ENCODE data around the gene NLK.
A peak's percentile ranks its signal among the peaks of the same experiment; 100 is the strongest.

The NLK gene

GRCh38 chr17:28219771-28220170, 177.3 kb downstream of the NLK start:
- no peak for DNase-seq (ENCODE audit: low read depth)
- no peak overlapping the region for H3K4me3 ChIP-seq (ENCODE audit: low read depth, low read length)
- in situ Hi-C loops (cut with HindIII; ENCODE audit: low sequenced_read_pairs), result no loop called here
- TF ChIP-seq CTCF (IDR thresholded peaks at IDR 0.05; ENCODE audit: low read depth, low read length, missing control alignments), result no peak

GRCh38 chr17:28221751-28222414, 179.4 kb downstream of the NLK start:
- in situ Hi-C loops (cut with HindIII; ENCODE audit: low sequenced_read_pairs), result no loop called here
- no peak for DNase-seq (ENCODE audit: low read depth)
- H3K4me3 ChIP-seq (ENCODE audit: low read depth, low read length), result no peak overlapping the region
- no peak for TF ChIP-seq CTCF (IDR thresholded peaks at IDR 0.05; ENCODE audit: low read depth, low read length, missing control alignments)

GRCh38 chr17:28225271-28225670, 182.8 kb downstream of the NLK start:
- H3K4me3 ChIP-seq (ENCODE audit: low read depth, low read length), result no peak overlapping the region
- no peak for TF ChIP-seq CTCF (IDR thresholded peaks at IDR 0.05; ENCODE audit: low read depth, low read length, missing control alignments)
- in situ Hi-C loops (cut with HindIII; ENCODE audit: low sequenced_read_pairs), result no loop called here
- no peak for DNase-seq (ENCODE audit: low read depth)

- in situ Hi-C loops (cut with HindIII; ENCODE audit: low sequenced_read_pairs), result no loop called here
- no peak for TF ChIP-seq CTCF (IDR thresholded peaks at IDR 0.05; ENCODE audit: low read depth, low read length, missing control alignments)
- H3K4me3 ChIP-seq (ENCODE audit: low read depth, low read length), result no peak overlapping the region
- DNase-seq (ENCODE audit: low read depth), result no peak
Measured at GRCh38 chr17:28225867-28226266, 183.4 kb downstream of the NLK start.

- DNase-seq (ENCODE audit: low read depth), result no peak
- H3K4me3 ChIP-seq (ENCODE audit: low read depth, low read length), result peak overlapping the region; percentile 41
- no peak for TF ChIP-seq CTCF (IDR thresholded peaks at IDR 0.05; ENCODE audit: low read depth, low read length, missing control alignments)
- in situ Hi-C loops (cut with HindIII; ENCODE audit: low sequenced_read_pairs), result no loop called here
Measured at GRCh38 chr17:28226563-28227315, 184.3 kb downstream of the NLK start.

- no peak for DNase-seq (ENCODE audit: low read depth)
- TF ChIP-seq CTCF (IDR thresholded peaks at IDR 0.05; ENCODE audit: low read depth, low read length, missing control alignments), result peak; percentile 2
- peak overlapping the region; percentile 41 for H3K4me3 ChIP-seq (ENCODE audit: low read depth, low read length)
- in situ Hi-C loops (cut with HindIII; ENCODE audit: low sequenced_read_pairs), result no loop called here
Measured at GRCh38 chr17:28227316-28228108, 185.0 kb downstream of the NLK start.
